ENCODE measurements around the gene NPHP4.

- TF ChIP-seq CTCF (IDR thresholded peaks at IDR 0.05) (no peak), MAX (IDR thresholded peaks at IDR 0.05) (no peak), MAZ (IDR thresholded peaks at IDR 0.05; ENCODE audit: borderline replicate concordance, low read depth, low read length) (no peak), HMGXB4 (CRISPR knock-in tag; IDR thresholded peaks at IDR 0.05; ENCODE audit: borderline replicate concordance) (no peak), NPAS2 (CRISPR knock-in tag; IDR thresholded peaks at IDR 0.05; ENCODE audit: borderline replicate concordance) (no peak), SMC3 (IDR thresholded peaks at IDR 0.05) (no peak)
Observed at GRCh38 chr1:5949085-5949760, 43.0 kb downstream of the NPHP4 start.
